ENCODE results near the gene AHI1. TPM values are rescaled to one million over a fixed set of nuclear protein-coding genes. Genes with fewer than 3 reads are reported as not detected.

Gene AHI1
- total RNA-seq = 101 TPM
- polyA plus RNA-seq = 8.3 TPM

DNA sequence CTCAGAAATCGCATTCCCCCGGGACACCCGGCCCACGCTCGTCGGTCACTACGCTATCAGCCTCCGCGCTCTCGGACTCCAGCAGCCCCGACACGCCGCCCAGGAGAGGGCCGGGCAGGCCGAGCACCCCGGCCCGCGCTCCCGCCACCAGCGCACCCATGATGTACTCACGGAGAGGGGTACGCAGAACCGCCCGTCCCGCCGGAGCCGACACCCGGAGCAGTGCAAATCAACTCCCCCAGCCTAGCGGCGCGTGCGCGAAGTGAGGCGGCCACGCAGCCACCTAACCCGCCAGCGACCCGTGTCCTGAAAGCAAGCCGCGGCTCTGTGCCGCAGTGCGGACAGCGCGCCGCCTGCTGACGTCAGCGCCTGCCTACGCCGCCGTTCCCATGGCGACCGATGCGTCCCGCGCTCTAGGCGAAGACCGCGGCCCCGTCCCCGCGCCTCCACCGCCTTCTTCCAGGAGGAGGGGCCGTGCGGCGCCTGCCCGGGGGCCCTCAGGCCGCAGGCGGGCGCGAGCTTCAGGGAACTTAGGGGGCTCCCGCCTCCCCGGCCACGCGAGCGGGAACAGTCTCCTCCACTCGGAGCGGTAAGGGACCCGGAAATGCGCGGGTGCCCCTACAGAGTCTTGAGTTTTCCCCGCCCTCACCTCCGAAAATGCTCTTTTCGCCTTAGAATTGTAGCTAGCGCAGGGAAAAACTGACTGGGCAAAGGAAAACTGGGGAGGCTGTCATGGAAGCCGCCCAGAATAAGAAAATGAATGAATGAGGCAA is at the start of gene AHI1:
AHI1 (minus strand) TSS at position 329 of the 773 bp plus-strand sequence. CDS start 5,503 bp downstream, outside the sequence.
- peaks cover 2% of the 10 kb centered on the region for H3K4me1 ChIP-seq (ENCODE audit: insufficient read depth)
- no peaks in the 10 kb centered on the region for H3K36me3 ChIP-seq (ENCODE audit: insufficient read depth)
- under 1% methylated on average over 85 of the region's 85 CpGs for WGBS
- peak within 1 kb of the TSS; percentile 70 for H3K4me3 ChIP-seq (ENCODE audit: low read depth, low read length)
- H3K27ac ChIP-seq (ENCODE audit: low read depth) = peak within 1 kb of the TSS; percentile 97
- peak; percentile 69 for DNase-seq (ENCODE audit: extremely low spot score)

DNA sequence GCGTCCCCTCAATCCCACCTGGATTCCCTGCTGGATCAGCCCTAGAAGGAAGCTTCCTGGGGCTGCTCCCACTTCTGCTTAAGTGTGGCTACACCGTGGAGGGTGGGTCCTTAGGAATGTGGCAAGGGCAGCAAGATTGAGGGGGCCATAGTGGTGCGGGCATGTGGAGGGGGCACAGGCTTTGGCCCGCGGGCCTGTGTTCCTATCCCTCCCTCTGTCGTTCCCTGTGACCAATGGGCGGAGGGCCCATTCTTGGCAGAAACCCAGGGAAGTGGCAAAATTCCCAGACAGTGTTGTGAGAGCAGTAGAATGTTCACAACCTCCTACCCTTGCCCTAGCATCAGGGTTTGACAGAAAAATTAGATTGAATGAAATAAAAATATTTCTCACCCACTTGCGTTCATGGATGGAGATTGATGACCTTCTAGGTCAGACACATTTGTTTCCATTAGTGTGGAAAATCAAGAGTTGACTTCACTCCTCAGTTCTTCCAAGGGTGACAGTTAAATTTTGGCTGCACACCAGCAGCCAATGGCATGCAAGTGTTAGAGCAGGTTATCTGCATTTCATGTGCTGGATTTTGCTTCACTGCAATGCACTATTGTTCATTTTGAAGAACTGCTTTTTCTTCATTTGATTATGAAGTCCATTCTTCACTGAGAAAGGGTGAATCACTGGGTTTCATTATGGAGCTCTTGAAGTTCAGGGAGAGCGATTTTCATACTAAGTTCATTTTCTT is 49.3 kb upstream of the AHI1 start:
- WGBS = 82% methylated on average over 9 of the region's 9 CpGs
- DNase-seq (ENCODE audit: extremely low spot score) = no peak
- Histone ChIP-seq H3K4me3 (ENCODE audit: low read depth, low read length) (no peak overlapping the region), H3K4me1 (ENCODE audit: insufficient read depth) (no peaks in the 10 kb centered on the region), H3K27ac (ENCODE audit: low read depth) (no peak overlapping the region), H3K36me3 (ENCODE audit: insufficient read depth) (no peaks in the 10 kb centered on the region)

DNA sequence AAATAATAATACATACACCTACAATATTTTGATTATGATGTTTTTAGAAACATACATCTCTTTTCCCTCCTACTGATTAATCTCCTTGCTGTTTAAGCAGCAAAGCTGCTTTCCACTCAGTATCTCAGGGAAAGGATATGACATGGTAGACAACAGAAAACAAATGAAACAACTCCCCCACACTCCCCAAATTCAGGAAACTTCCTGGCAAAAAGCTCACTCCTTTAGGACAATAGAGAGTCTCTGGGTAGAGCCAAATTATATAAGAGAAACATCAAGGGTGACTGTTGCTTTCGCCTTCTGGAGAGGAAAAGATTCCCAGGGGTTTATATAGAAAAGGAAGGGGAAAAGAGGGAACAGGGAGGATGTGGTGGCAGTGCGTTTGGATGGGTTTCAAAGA is 48.7 kb upstream of the AHI1 start:
- Histone ChIP-seq H3K27ac (ENCODE audit: low read depth) (no peak overlapping the region), H3K4me3 (ENCODE audit: low read depth, low read length) (no peak overlapping the region), H3K36me3 (ENCODE audit: insufficient read depth) (no peaks in the 10 kb centered on the region), H3K4me1 (ENCODE audit: insufficient read depth) (no peaks in the 10 kb centered on the region)
- DNase-seq (ENCODE audit: extremely low spot score) = no peak
- WGBS = 92% methylated on average over 2 of the region's 2 CpGs

DNA sequence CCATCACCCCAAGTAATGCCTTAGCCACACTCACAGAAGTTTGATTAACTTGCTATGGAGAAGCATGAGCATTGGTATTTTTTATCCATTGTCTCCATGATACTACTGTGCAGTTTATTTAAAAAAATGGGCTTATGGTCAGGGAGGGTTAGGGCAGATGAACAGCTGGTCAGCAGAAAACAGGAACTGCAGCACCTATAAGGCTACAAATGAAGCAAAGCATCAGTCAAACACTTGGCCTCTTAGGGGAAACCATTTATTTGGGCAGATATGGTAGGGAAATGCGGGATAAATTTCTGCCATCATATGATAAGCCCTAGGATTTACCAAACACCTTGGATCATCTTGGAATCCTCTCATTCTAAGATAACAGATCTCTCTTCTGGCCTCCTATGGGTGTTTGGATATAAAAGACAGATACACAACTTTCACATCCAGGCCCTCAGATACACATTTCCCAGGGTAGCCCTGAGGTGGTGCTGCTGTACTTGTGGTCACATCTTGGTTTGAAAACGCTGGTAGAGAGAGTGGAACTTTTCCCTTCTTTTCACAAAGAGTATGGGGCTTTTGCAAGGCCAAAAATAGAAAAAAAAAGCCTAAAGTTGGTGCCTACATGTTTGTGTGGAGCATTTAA is 42.8 kb upstream of the AHI1 start:
- Histone ChIP-seq H3K4me3 (ENCODE audit: low read depth, low read length) (no peak overlapping the region), H3K27ac (ENCODE audit: low read depth) (no peak overlapping the region), H3K36me3 (ENCODE audit: insufficient read depth) (no peaks in the 10 kb centered on the region), H3K4me1 (ENCODE audit: insufficient read depth) (no peaks in the 10 kb centered on the region)
- 23% methylated on average over 2 of the region's 2 CpGs for WGBS
- DNase-seq (ENCODE audit: extremely low spot score) = no peak

DNA sequence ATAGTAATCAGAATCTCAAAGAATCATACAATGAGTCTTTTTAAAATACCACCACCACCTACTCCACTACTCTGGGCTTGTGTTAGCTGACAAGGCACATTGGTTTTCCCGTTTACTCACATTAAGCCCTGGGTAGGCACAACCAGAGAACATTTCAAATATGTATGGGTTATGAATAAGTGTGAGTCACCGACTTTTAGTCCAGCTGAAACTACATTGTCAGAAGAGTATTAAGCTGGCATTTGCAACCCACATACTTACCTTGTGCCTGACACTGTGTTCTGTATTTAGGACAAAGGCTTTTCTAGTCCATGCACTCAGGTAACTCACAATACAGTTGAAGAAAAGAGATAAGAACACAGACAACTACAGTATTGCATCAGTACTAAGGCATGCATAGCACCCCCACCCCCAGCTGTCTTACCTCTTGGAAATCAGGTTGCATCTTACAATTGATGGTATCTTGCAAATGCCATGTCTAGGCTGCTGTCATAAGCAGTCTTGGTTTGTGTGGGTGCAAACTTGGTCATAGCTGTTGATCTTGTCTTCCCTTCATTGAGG is 40.3 kb upstream of the AHI1 start:
- WGBS = 70% methylated on average over 2 of the region's 2 CpGs
- DNase-seq (ENCODE audit: extremely low spot score) = no peak
- H3K4me3 ChIP-seq (ENCODE audit: low read depth, low read length) = no peak overlapping the region
- H3K36me3 ChIP-seq (ENCODE audit: insufficient read depth) = no peaks in the 10 kb centered on the region
- H3K4me1 ChIP-seq (ENCODE audit: insufficient read depth) = no peaks in the 10 kb centered on the region
- no peak overlapping the region for H3K27ac ChIP-seq (ENCODE audit: low read depth)

DNA sequence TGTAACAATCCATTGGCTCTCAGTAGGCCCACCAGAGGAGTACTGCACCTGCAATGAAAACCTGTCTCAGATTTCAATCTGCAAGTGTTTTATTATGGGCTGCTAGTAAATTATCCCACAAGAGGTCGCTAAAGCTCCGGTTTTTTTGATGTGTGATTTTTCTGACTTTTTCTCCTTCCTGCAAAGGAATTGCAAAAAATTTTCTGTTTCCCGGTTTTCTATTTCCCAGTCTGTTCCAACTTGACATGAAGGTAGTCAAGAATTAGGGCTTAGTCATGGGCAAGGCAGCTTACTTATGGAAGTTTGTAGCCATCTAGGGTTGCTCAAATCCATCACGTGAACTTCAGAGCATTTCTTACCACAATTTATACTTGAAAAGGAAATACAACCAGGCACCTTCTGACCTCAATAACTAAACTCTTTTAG is 38.5 kb upstream of the AHI1 start:
- no peaks in the 10 kb centered on the region for H3K36me3 ChIP-seq (ENCODE audit: insufficient read depth)
- no peak overlapping the region for H3K4me3 ChIP-seq (ENCODE audit: low read depth, low read length)
- 3% methylated on average over 4 of the region's 4 CpGs for WGBS
- H3K27ac ChIP-seq (ENCODE audit: low read depth) = no peak overlapping the region
- H3K4me1 ChIP-seq (ENCODE audit: insufficient read depth) = no peaks in the 10 kb centered on the region
- DNase-seq (ENCODE audit: extremely low spot score) = peak; percentile 28

DNA sequence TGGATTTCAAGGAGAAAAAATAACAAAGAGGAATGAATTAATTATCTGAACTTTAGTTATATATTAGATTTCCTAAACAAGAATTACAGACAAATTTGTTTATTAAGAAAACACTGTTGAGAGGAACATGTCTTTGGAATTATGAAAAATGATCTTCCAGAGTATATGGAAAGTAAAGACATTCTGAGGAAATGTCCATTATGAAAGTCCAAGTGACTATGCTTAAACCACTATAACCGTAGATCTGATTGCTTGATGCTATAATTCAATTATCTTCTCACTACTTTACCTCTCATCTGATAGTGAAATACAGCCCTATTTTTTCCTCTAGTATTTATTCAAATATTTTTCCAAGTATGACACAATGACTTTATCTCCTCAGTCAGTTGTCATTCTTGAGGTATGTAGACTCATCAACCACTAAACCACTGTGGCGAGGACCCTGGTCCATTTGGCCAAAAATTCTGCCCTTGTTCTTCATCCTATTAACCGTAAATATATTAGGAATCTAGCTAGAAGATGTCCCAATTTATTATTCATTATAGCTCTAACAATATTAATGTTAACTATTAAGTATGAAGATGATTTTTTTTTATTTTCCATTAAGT is 37.3 kb upstream of the AHI1 start:
- Histone ChIP-seq H3K4me1 (ENCODE audit: insufficient read depth) (no peaks in the 10 kb centered on the region), H3K36me3 (ENCODE audit: insufficient read depth) (no peaks in the 10 kb centered on the region), H3K4me3 (ENCODE audit: low read depth, low read length) (no peak overlapping the region), H3K27ac (ENCODE audit: low read depth) (no peak overlapping the region)
- no peak for DNase-seq (ENCODE audit: extremely low spot score)
- 95% methylated on average over 3 of the region's 3 CpGs for WGBS

DNA sequence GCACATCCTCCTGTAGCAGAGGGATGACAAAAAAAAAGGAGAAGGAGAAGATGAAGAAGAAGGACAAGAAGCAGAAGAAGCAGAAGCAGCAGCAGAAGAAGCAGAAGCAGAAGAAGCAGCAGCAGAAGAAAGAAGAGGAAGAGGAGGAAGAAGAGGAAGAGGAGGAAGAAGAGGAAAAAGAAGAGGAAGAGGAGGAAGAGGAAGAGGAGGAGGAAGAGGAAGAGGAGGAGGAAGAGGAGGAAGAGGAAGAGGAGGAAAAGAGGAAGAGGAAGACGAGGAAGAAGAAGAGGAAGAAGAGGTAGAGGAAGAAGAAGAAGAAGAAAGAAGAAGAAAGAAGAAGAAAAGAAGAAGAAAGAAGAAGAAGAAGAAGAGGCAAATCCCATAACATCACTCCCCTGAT is 35.0 kb upstream of the AHI1 start:
- DNase-seq (ENCODE audit: extremely low spot score) = no peak
- no peak overlapping the region for H3K4me3 ChIP-seq (ENCODE audit: low read depth, low read length)
- H3K36me3 ChIP-seq (ENCODE audit: insufficient read depth) = no peaks in the 10 kb centered on the region
- H3K27ac ChIP-seq (ENCODE audit: low read depth) = no peak overlapping the region
- no peaks in the 10 kb centered on the region for H3K4me1 ChIP-seq (ENCODE audit: insufficient read depth)
- WGBS = 82% methylated on average over 1 of the region's 1 CpG

DNA sequence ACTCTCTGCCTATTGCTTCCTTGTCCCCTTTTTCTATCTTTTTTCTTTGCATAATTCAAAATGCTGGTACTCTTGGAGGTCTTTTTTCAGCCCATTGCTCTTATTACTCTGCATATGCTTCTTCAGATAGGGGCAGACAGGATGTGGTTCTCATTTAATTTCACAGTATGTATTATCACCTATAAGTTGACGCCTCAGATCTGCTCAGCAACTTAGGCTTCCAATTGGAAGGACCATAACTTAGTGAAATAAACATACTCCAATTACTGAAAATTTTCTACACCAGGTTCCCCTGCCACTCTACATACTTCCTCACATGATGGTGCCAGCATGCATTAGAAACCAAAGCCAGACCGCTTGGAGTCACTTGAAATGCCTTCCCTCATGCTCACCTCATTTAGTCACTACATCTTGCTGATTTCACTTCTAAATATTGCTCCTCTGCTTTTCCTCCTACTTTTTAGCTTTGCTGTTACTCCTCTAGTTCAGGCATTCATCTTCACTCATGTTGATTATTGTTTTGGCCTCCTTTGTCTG is 34.5 kb upstream of the AHI1 start:
- no peak for DNase-seq (ENCODE audit: extremely low spot score)
- H3K4me3 ChIP-seq (ENCODE audit: low read depth, low read length) = no peak overlapping the region
- H3K27ac ChIP-seq (ENCODE audit: low read depth) = no peak overlapping the region
- H3K36me3 ChIP-seq (ENCODE audit: insufficient read depth) = no peaks in the 10 kb centered on the region
- H3K4me1 ChIP-seq (ENCODE audit: insufficient read depth) = no peaks in the 10 kb centered on the region
- 93% methylated on average over 2 of the region's 2 CpGs for WGBS

DNA sequence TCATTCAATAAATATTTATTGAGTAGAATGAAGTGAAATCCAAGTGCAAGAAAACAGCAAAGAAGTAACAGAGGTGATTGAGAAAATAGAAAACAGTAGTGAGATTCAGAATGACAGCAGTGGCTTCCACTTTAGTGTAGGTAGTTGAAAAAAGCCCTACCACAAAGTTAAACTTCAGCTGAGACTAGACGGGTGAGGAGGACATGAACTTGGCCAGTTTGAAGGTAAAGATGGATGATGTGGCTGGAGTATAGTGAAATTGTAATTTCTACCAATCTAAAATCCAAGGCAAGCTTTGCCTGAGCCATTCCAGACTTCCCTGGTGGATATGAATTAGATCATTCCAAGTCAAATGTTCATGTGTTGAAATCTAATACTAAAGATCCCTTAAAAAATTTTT is 32.6 kb upstream of the AHI1 start:
- Histone ChIP-seq H3K4me3 (ENCODE audit: low read depth, low read length) (no peak overlapping the region), H3K27ac (ENCODE audit: low read depth) (no peak overlapping the region), H3K36me3 (ENCODE audit: insufficient read depth) (no peaks in the 10 kb centered on the region), H3K4me1 (ENCODE audit: insufficient read depth) (no peaks in the 10 kb centered on the region)
- WGBS = 60% methylated on average over 1 of the region's 1 CpG
- no peak for DNase-seq (ENCODE audit: extremely low spot score)

DNA sequence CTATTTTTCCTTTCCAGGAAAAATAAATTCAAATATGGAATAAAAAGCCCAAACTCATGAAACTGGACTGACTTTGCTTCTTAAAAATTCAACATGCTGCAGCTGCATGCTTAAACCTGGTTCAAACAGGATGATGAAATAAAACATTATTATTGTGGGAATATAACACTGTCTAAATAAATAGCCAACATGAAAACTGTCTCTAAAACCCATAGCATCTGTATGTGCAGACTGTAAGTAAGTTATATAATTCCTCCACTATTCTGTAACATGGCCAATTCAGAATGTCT is 30.4 kb upstream of the AHI1 start:
- Histone ChIP-seq H3K4me3 (ENCODE audit: low read depth, low read length) (no peak overlapping the region), H3K36me3 (ENCODE audit: insufficient read depth) (no peaks in the 10 kb centered on the region), H3K4me1 (ENCODE audit: insufficient read depth) (no peaks in the 10 kb centered on the region), H3K27ac (ENCODE audit: low read depth) (no peak overlapping the region)
- no peak for DNase-seq (ENCODE audit: extremely low spot score)

DNA sequence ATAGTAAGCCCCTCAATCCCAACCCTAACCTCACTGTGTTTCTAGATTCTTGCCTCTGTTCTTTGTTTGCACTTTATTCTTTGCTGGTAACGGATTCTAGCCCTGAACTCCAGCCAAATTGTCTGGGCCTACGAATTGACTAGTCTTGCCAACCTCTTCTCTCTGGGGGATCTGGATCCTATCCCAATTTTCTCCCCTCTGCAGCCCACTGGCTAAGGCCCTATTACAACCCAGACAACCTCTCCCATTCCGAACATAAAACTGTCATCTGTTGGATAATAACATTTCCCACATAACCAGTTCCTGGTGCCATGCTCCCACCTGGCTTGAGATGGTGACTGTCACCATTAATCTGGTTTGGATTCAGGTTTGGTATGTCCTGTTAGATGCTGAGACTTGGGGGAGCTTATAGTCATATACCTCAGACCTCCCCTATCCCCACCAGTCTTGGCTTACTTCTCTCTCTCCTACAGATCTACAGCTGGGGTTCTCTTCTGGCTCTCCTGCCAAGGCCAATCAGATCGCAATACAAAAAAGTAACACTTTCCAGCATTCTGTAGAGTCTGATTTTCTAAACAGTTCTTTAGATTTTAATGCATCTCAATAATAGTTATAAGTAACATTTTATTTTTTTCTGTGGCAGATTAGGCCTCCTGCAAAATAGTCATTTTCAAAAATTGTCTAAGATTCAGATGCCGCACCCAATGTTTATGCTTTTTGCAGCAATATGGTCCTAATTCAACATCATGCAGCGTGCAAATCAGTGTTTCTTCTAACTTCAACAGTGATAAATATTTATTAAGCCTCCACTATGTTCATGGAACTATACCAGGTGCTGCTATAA is 29.8 kb upstream of the AHI1 start:
- no peaks in the 10 kb centered on the region for H3K4me1 ChIP-seq (ENCODE audit: insufficient read depth)
- no peak overlapping the region for H3K27ac ChIP-seq (ENCODE audit: low read depth)
- no peak overlapping the region for H3K4me3 ChIP-seq (ENCODE audit: low read depth, low read length)
- peak; percentile 39 for DNase-seq (ENCODE audit: extremely low spot score)
- 60% methylated on average over 6 of the region's 6 CpGs for WGBS
- no peaks in the 10 kb centered on the region for H3K36me3 ChIP-seq (ENCODE audit: insufficient read depth)

DNA sequence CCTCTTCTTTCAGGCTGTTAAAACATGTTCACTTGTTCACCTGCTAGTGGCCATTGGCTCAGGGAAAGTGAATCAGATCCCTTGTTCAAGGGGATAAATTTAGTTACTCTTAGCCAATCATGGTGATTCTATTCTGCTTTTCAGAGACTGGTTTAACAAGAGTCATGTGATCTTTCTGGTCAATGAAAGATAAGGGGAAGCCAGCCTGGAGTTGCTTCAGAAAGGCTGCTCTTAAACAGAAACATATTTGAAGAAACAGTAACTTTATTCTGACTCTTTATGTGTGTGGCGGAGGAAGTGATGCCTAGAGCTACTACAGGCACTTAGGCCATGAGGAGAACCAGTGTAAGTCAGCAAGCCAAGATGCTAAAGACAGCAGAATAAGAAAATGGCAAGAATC is 28.1 kb upstream of the AHI1 start:
- no peaks in the 10 kb centered on the region for H3K4me1 ChIP-seq (ENCODE audit: insufficient read depth)
- WGBS = 90% methylated on average over 1 of the region's 1 CpG
- H3K27ac ChIP-seq (ENCODE audit: low read depth) = no peak overlapping the region
- no peaks in the 10 kb centered on the region for H3K36me3 ChIP-seq (ENCODE audit: insufficient read depth)
- DNase-seq (ENCODE audit: extremely low spot score) = no peak
- no peak overlapping the region for H3K4me3 ChIP-seq (ENCODE audit: low read depth, low read length)

Measured in urinary bladder (tissue), 4 donors.